Bronchial epithelial cell (primary cell): ENCODE results near the gene ZNF12. TPM values are rescaled to one million over a fixed set of nuclear protein-coding genes. Genes with fewer than 3 reads are reported as not detected.

ENCODE experiments used
- DNase-seq: peaks from one replicate; pipeline ENCODE4 v3.0.0-alpha.2; 2010; ENCODE audit warnings: low read depth
- FAIRE-seq: peaks from 2 replicates; lab custom pipeline; 2011; peaks lifted over from hg19 to GRCh38; lab: Jason Lieb, UNC
- H3K27me3 ChIP-seq: 2 replicates; pipeline ENCODE4 v1.5.1; 2011; ENCODE audit warnings: low read length; ENCODE audit not compliant: control insufficient read depth, insufficient read depth
- H3K36me3 ChIP-seq: 2 replicates; pipeline ENCODE4 v1.5.1; 2011; ENCODE audit warnings: low read length; ENCODE audit not compliant: control insufficient read depth, insufficient read depth
- H3K4me3 ChIP-seq: 2 replicates; pipeline ENCODE4 v1.5.1; 2011; ENCODE audit warnings: mild to moderate bottlenecking, low read depth, low read length, control low read depth
- total RNA-seq: library from RNA; depleted of rRNA; stranded (reverse); fragments of >200 nt; gene quantifications from 2 replicates; pipeline ENCODE4 v1.2.1, GENCODE V29; 2014
- TF ChIP-seq, protein P1 (sequence below): IDR thresholded peaks from 2 replicates; pipeline ENCODE4 v1.5.1; 2011; ENCODE audit warnings: mild to moderate bottlenecking, moderate library complexity, low read length, control low read depth, inconsistent platforms; ENCODE audit not compliant: insufficient read depth, severe bottlenecking

ZNF12 gene
- total RNA-seq, 1 donor from 2014 or later: 12.6 TPM

DNA sequence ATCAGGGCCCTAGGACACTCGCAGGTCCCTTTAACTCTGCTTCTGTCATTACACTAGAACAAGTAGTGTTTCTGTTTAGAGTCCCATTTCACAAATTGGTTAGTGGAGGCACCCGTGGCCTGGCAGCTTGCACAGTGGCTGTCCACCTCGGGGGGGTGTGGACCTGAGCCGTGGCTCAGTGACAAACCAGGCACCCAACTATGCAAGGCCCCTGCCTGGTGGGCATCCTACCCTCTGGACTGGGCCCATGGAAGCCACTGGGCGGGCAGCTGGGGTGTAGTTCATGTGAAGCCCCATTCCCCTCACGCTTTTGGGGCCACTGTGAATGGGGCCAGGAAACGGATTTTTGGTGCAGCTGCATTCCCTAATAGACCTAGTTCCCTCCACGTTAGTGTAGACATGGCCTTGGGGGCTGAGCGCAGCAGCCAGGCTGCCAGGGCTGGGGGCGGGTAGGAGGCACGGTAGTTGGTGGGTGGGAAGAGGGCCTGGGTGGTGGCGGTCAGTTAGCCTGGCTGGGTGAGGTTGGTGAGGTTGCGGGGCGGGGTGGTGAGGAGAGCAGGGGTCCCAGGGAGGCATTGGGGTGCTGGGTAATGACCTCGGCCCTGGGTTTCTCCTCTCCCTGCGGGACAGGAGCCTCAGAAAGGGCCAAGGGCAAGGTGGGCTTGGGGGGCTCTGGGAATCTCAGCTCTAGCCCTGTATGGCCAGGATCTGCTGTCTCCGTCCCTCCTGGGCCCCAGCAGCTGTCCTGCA is 50.9 kb downstream of the ZNF12 start:
- no peaks in the 10 kb centered on the region for H3K27me3 ChIP-seq
- FAIRE-seq (no peak), DNase-seq (no peak)
- TF ChIP-seq, protein P1, sequence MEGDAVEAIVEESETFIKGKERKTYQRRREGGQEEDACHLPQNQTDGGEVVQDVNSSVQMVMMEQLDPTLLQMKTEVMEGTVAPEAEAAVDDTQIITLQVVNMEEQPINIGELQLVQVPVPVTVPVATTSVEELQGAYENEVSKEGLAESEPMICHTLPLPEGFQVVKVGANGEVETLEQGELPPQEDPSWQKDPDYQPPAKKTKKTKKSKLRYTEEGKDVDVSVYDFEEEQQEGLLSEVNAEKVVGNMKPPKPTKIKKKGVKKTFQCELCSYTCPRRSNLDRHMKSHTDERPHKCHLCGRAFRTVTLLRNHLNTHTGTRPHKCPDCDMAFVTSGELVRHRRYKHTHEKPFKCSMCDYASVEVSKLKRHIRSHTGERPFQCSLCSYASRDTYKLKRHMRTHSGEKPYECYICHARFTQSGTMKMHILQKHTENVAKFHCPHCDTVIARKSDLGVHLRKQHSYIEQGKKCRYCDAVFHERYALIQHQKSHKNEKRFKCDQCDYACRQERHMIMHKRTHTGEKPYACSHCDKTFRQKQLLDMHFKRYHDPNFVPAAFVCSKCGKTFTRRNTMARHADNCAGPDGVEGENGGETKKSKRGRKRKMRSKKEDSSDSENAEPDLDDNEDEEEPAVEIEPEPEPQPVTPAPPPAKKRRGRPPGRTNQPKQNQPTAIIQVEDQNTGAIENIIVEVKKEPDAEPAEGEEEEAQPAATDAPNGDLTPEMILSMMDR: no peak
- peaks cover 4% of the 10 kb centered on the region for H3K36me3 ChIP-seq
- H3K4me3 ChIP-seq: no peak overlapping the region

- TF ChIP-seq, protein P1: no peak
- Histone ChIP-seq H3K4me3 (no peak overlapping the region), H3K27me3 (no peaks in the 10 kb centered on the region), H3K36me3 (peaks cover 7% of the 10 kb centered on the region)
- FAIRE-seq (no peak), DNase-seq (no peak)
Observed at GRCh38 chr7:6654842-6655610, 51.7 kb downstream of the ZNF12 start.

- TF ChIP-seq, protein P1: no peak
- DNase-seq (no peak), FAIRE-seq (no peak)
Observed at GRCh38 chr7:6654113-6654841, 52.5 kb downstream of the ZNF12 start.

DNA sequence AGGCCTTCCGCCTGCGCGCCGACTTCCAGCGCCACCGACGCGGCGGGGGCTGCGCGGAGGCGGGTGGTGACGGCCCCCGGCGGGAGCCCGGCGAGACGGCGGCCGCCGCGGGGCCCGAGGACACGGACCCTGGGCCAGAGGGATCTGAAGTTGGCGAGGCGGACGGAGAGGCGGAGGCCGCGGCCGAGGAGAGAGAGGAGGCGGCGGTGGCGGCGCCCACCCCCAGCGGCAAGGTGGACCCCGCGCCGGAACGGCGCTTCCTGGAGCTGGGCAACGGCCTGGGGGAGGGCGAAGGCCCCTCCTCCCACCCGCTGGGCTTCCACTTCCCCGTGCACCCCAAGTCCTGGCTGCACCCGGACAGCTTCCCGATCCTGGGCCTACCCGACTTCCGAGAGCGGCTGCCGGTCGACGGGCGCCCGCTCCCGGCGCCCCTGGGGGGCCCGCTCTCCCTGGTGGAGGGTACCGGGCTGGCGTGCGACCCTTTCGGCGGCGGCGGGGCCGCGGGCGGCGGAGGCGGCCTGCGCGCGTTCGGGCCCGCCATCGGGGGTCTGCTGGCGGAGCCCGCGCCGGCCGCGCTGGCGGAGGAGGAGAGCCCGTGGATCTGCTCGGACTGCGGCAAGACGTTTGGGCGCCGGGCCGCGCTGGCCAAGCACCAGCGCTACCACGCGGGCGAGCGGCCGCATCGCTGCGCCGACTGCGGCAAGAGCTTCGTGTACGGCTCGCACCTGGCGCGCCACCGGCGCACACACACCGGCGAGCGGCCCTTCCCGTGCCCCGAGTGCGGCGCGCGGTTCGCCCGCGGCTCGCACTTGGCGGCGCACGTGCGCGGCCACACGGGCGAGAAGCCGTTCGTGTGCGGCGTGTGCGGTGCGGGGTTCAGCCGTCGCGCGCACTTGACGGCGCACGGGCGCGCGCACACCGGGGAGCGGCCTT is 53.4 kb downstream of the ZNF12 start:
- no peak for FAIRE-seq

More at GRCh38 chr7:6654113-6654841, 52.5 kb downstream of the ZNF12 start:
- Histone ChIP-seq H3K36me3 (peaks cover 12% of the 10 kb centered on the region), H3K4me3 (no peak overlapping the region), H3K27me3 (no peaks in the 10 kb centered on the region)

More for the DNA sequence above, 53.4 kb downstream of the ZNF12 start:
- Histone ChIP-seq H3K4me3 (no peak overlapping the region), H3K36me3 (peaks cover 13% of the 10 kb centered on the region), H3K27me3 (no peaks in the 10 kb centered on the region)
- TF ChIP-seq, protein P1: no peak
- no peak for DNase-seq
